Measurements from ENCODE around the gene FBXO48. TPM values are rescaled to one million over a fixed set of nuclear protein-coding genes. Genes with fewer than 3 reads are reported as not detected.

FBXO48 gene
- total and polyA plus RNA-seq, 2 experiments from 2014 or later: 1.1 to 1.3 TPM

- Histone ChIP-seq H3K4me2 (no peak overlapping the region), H3K4me1 (ENCODE audit: insufficient read depth) (no peaks in the 10 kb centered on the region), H3K79me2 (replicated peaks; ENCODE audit: insufficient read depth) (no peaks in the 10 kb centered on the region), H3K27ac (ENCODE audit: low read depth) (no peak overlapping the region), H3K27me3 (ENCODE audit: insufficient read depth) (no peaks in the 10 kb centered on the region), H3F3A (replicated peaks; ENCODE audit: low read depth) (no peaks in the 10 kb centered on the region), H4K20me1 (replicated peaks; ENCODE audit: insufficient read depth) (no peaks in the 10 kb centered on the region), H3K4me3 (no peak overlapping the region), H2AFZ (no peak overlapping the region), H3K9me2 (ENCODE audit: insufficient read depth) (peaks cover 9% of the 10 kb centered on the region), H3K36me3 (ENCODE audit: insufficient read depth) (no peaks in the 10 kb centered on the region)
- H3K27me3 Mint-ChIP-seq (ENCODE audit: insufficient read depth, low read depth, poor library complexity): peaks cover 2% of the 10 kb centered on the region
- no peak for ATAC-seq
- no peak overlapping the region for H3K27ac Mint-ChIP-seq
- 0 out of 3 replicates have a peak, but pooled peaks cover 4% of the 10 kb centered on the region for H3K4me1 Mint-ChIP-seq
- no peaks in the 10 kb centered on the region for H3K36me3 Mint-ChIP-seq (ENCODE audit: low read depth)
- TF ChIP-seq NANOG (IDR thresholded peaks at IDR 0.05; ENCODE audit: borderline replicate concordance) (no peak), POLR2AphosphoS5 (IDR thresholded peaks at IDR 0.05; ENCODE audit: low read depth) (no peak), ZNF331 (CRISPR knock-in tag; IDR thresholded peaks at IDR 0.05; ENCODE audit: low read depth) (no peak), CREB1 (CRISPR knock-in tag; IDR thresholded peaks at IDR 0.05; ENCODE audit: low read depth) (no peak), JUNB (IDR thresholded peaks at IDR 0.05; ENCODE audit: unreplicated experiment) (no peak), REST (IDR thresholded peaks at IDR 0.05; ENCODE audit: unreplicated experiment) (no peak), STAT1 (IDR thresholded peaks at IDR 0.05; ENCODE audit: unreplicated experiment) (no peak), EZH2 (IDR thresholded peaks at IDR 0.05; ENCODE audit: low read depth, unreplicated experiment) (no peak), EZH2phosphoT487 (IDR thresholded peaks at IDR 0.05; ENCODE audit: unreplicated experiment) (no peak), ZNF114 (CRISPR knock-in tag; IDR thresholded peaks at IDR 0.05) (no peak)
- TF ChIP-seq, protein P1, sequence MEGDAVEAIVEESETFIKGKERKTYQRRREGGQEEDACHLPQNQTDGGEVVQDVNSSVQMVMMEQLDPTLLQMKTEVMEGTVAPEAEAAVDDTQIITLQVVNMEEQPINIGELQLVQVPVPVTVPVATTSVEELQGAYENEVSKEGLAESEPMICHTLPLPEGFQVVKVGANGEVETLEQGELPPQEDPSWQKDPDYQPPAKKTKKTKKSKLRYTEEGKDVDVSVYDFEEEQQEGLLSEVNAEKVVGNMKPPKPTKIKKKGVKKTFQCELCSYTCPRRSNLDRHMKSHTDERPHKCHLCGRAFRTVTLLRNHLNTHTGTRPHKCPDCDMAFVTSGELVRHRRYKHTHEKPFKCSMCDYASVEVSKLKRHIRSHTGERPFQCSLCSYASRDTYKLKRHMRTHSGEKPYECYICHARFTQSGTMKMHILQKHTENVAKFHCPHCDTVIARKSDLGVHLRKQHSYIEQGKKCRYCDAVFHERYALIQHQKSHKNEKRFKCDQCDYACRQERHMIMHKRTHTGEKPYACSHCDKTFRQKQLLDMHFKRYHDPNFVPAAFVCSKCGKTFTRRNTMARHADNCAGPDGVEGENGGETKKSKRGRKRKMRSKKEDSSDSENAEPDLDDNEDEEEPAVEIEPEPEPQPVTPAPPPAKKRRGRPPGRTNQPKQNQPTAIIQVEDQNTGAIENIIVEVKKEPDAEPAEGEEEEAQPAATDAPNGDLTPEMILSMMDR (conservative IDR thresholded peaks at IDR 0.05; ENCODE audit: low read depth in 2 of 2): no peak
- TF ChIP-seq, protein P2, sequence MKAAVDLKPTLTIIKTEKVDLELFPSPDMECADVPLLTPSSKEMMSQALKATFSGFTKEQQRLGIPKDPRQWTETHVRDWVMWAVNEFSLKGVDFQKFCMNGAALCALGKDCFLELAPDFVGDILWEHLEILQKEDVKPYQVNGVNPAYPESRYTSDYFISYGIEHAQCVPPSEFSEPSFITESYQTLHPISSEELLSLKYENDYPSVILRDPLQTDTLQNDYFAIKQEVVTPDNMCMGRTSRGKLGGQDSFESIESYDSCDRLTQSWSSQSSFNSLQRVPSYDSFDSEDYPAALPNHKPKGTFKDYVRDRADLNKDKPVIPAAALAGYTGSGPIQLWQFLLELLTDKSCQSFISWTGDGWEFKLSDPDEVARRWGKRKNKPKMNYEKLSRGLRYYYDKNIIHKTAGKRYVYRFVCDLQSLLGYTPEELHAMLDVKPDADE (IDR thresholded peaks at IDR 0.05): no peak
- TF ChIP-seq, protein P3, sequence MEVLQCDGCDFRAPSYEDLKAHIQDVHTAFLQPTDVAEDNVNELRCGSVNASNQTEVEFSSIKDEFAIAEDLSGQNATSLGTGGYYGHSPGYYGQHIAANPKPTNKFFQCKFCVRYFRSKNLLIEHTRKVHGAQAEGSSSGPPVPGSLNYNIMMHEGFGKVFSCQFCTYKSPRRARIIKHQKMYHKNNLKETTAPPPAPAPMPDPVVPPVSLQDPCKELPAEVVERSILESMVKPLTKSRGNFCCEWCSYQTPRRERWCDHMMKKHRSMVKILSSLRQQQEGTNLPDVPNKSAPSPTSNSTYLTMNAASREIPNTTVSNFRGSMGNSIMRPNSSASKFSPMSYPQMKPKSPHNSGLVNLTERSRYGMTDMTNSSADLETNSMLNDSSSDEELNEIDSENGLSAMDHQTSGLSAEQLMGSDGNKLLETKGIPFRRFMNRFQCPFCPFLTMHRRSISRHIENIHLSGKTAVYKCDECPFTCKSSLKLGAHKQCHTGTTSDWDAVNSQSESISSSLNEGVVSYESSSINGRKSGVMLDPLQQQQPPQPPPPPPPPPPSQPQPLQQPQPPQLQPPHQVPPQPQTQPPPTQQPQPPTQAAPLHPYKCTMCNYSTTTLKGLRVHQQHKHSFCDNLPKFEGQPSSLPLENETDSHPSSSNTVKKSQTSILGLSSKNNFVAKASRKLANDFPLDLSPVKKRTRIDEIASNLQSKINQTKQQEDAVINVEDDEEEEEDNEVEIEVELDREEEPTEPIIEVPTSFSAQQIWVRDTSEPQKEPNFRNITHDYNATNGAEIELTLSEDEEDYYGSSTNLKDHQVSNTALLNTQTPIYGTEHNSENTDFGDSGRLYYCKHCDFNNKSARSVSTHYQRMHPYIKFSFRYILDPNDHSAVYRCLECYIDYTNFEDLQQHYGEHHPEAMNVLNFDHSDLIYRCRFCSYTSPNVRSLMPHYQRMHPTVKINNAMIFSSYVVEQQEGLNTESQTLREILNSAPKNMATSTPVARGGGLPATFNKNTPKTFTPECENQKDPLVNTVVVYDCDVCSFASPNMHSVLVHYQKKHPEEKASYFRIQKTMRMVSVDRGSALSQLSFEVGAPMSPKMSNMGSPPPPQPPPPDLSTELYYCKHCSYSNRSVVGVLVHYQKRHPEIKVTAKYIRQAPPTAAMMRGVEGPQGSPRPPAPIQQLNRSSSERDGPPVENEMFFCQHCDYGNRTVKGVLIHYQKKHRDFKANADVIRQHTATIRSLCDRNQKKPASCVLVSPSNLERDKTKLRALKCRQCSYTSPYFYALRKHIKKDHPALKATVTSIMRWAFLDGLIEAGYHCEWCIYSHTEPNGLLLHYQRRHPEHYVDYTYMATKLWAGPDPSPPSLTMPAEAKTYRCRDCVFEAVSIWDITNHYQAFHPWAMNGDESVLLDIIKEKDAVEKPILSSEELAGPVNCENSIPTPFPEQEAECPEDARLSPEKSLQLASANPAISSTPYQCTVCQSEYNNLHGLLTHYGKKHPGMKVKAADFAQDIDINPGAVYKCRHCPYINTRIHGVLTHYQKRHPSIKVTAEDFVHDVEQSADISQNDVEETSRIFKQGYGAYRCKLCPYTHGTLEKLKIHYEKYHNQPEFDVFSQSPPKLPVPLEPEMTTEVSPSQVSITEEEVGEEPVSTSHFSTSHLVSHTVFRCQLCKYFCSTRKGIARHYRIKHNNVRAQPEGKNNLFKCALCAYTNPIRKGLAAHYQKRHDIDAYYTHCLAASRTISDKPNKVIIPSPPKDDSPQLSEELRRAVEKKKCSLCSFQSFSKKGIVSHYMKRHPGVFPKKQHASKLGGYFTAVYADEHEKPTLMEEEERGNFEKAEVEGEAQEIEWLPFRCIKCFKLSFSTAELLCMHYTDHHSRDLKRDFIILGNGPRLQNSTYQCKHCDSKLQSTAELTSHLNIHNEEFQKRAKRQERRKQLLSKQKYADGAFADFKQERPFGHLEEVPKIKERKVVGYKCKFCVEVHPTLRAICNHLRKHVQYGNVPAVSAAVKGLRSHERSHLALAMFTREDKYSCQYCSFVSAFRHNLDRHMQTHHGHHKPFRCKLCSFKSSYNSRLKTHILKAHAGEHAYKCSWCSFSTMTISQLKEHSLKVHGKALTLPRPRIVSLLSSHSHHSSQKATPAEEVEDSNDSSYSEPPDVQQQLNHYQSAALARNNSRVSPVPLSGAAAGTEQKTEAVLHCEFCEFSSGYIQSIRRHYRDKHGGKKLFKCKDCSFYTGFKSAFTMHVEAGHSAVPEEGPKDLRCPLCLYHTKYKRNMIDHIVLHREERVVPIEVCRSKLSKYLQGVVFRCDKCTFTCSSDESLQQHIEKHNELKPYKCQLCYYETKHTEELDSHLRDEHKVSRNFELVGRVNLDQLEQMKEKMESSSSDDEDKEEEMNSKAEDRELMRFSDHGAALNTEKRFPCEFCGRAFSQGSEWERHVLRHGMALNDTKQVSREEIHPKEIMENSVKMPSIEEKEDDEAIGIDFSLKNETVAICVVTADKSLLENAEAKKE (CRISPR knock-in tag; IDR thresholded peaks at IDR 0.05): no peak
- H3K4me3 Mint-ChIP-seq: no peak overlapping the region
- no peak for DNase-seq (ENCODE audit: low spot score)
- 0 out of 3 replicates have a peak, but pooled peaks cover under 1% of the 10 kb centered on the region for H3K9me3 Mint-ChIP-seq
Observed at GRCh38 chr2:68426848-68427579, 40.1 kb downstream of the FBXO48 start.
